Stimulated activated CD4-positive, alpha-beta T cell treated with anti-CD3 and anti-CD28 coated beads, Interleukin-4, amount 100 ng/mL, for 1 hour (primary cell): ENCODE measurements around the gene SLC6A18.

Source experiments
- DNase-seq: peaks from one replicate; pipeline ENCODE4 v3.0.0-alpha.2; 2020

The SLC6A18 gene

GRCh38 chr5:1203968-1204692 lies 21.1 kb upstream of the SLC6A18 start:
- DNase-seq = no peak

DNA sequence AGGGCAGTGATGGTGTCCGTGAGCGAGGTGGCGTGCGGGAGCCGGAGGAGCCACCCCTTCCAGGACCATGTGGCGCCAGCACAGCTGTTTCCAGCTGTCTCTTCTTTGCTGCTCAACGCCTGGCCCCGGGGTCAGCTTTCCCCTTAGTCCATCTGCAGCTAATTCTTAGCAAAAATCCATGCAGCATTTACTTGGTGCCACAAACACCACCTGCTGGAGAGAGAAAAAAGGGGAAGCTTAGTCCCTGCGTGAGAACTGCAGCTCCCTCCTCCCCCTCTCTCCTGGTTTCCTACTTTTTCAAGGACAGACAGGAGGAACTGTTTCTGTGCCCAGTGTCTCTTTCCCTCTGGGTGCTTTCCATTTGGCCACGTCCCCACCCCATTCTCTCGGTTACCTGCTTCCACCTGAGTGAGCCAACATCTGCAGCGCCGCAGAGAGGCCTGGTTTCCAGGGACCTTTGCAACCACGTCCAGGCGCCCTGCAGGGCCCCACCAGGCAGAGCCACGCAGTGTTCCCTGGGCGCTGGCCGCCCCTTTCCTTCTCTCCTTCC lies 20.4 kb upstream of the SLC6A18 start:
- no peak for DNase-seq

- no peak for DNase-seq
These were observed 19.7 kb upstream of the SLC6A18 start for GRCh38 chr5:1205255-1206180.

DNA sequence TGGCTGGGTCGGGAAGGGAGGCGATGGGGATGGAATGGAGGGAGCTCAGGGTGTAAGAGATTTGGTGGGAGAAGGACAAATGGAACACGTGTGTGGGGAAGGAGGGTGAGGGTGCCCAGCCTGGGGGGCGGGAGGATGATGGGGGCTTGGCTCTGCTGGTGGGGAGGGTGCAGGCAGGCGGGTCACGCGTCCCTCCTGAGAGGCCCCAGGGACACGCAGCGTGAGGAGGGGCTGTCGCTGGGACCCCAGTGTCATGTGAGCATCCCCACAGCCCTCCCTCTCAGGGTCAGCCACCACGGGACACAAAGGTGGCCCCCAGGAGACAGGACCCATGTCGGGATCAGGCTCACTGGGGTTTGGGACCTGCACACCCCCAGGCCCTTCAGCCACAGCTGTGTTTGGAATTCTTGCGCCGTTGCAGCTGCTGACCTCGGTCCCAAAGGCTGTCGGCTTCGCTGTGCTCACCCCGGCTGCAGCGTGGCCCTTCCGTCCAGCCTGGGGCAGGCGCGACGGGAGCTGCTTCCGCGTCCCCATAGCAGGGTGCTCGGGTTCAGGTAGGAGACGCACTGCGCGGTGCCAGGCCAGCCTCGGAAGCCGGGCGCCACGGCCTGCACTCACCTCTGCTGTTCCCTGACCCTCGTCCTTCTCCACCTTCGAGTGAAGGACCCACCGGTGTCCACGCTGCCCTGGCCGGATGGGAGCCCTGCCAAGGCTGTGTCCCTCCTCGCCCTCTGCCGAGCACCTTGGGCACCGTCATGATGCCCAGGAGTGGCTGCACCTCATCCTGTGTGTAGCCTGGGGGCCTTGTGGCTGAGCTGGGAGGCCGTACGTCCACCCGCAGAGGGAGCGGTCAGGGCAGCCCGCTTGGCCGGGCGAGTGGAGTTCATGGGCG lies 18.4 kb upstream of the SLC6A18 start:
- no peak for DNase-seq

DNA sequence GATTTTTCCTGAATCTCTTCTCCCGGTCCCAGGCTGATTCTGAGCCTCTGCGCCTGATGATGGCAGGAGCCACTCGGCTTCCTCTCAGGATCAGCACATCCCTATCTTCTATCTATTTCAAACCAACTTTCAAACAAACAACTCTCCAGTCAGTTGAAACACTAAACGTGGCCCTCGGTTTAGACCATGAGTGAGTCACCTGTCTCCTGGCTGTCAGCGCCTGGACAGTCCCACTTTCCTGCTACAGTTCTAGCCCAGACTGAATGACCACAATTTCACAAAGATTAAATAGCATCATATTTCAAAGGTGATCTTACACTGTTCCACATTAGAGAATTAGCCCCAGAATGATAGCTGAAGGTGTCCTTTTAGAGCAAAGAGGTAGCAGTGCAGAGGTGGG lies 17.6 kb upstream of the SLC6A18 start:
- no peak for DNase-seq

- DNase-seq = no peak
These were observed 16.9 kb upstream of the SLC6A18 start for GRCh38 chr5:1208221-1208742.

DNA sequence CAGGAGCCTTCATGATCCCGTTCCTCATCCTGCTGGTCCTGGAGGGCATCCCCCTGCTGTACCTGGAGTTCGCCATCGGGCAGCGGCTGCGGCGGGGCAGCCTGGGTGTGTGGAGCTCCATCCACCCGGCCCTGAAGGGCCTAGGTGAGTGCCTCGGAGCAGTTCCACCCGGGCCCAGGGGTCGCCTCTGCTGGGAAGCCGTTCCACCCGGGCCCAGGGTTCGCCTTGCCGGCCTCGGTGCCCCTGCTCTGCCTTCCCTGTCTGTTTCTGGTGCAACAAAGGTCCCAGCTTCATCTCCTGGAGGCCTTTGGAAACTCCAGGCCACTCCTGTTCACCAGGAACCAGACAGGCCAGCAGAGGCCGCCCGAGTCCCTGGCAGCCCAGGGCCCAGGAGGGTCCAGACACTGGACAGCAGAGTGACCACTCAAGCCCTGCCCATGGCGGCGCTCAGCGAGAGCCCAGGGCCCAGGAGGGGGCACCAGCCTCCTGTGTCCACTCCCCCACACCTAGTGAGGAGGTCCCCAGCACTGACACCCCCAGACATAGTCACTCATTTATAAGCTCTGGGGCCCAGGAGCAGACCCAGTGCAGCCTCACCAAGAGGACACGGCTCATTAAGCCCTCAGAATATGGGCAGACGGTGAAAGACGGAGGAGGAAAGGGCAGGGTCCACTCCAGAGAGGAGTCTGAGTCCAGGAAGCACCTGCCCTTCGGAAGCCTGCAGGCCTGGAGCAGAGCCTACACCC lies 16.3 kb upstream of the SLC6A18 start:
- DNase-seq = no peak

GRCh38 chr5:1209489-1209852 lies 15.7 kb upstream of the SLC6A18 start:
- no peak for DNase-seq

DNA sequence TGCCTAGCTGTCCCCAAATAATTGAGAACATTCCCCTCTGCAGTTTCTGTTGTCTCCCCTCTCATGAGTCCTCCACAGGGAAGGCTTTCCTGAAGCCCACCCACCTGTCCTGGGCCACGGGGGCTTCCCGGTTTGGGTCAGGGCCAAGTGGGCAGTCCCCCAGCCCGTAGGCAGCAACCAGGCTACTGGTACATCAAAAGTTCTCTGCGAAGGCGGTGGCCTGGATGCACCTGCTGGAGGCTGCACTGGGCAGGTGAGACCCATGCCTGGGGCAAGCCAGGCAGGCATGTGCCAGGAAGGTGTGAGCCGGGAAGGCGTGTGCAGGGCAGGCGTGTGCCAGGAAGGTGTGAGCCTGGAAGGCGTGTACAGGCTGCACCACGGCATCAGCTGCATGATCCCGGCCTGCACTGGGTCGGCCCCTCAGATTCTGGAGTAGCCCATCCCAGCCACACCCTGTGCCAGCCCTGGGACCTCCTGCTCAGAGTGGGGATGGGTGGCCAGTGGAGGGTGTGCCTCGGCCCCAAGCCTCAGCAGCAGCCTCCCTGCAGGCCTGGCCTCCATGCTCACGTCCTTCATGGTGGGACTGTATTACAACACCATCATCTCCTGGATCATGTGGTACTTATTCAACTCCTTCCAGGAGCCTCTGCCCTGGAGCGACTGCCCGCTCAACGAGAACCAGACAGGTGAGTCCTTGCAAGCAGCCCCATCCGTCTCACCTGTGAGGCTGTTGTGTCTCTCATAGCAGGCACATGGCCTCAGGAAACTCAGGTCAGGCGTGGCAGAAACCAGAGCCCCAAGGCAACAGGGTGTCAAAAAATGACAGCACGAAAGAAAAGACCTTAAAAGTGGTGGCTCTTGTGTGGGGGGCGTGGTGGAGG lies 15.0 kb upstream of the SLC6A18 start:
- DNase-seq = no peak

- DNase-seq = no peak
These were observed 14.3 kb upstream of the SLC6A18 start for GRCh38 chr5:1210832-1211251.

- no peak for DNase-seq
These were observed 13.5 kb upstream of the SLC6A18 start for GRCh38 chr5:1211701-1212100.

GRCh38 chr5:1212271-1212670 lies 12.9 kb upstream of the SLC6A18 start:
- no peak for DNase-seq

GRCh38 chr5:1212881-1213280 lies 12.3 kb upstream of the SLC6A18 start:
- no peak for DNase-seq

- no peak for DNase-seq
These were observed 11.5 kb upstream of the SLC6A18 start for GRCh38 chr5:1213508-1214162.

DNA sequence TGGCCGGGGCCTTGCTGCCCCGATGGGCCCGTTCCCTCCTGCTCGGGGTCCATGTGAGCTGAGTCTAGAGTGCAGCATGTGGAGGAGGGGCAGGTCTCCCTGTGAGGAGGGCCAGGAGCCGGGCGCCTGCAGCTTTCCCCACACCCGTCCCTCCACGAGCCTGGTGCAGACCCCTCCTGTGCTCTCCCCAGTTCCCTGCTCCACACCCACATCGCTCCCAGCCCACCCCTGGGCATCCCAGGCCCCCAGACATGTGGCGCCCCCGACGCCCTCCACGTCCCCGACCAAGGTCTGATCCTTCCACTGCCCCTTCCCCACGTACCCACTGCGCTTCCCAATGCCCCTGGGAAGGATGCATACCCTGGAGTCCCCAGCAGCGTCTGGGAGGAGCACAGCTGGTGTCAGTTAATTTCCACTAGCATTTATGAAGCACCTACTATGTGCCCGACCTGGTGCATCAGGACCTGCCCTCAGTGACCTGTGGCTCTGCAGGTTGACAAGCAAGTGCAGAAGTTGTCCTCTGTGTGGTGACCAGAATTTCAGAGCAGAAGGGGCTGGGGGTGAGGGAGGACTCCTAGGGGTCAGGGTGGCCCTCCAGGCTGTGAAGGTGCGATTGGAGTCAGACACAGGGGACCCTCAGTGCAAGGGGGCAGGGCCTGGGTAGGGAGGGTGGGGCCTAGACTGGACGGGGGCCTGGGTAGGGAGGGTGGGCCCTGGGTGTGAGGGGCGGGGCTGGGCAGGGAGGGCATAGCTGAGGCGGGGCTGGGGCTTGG lies 10.8 kb upstream of the SLC6A18 start:
- DNase-seq = no peak

DNA sequence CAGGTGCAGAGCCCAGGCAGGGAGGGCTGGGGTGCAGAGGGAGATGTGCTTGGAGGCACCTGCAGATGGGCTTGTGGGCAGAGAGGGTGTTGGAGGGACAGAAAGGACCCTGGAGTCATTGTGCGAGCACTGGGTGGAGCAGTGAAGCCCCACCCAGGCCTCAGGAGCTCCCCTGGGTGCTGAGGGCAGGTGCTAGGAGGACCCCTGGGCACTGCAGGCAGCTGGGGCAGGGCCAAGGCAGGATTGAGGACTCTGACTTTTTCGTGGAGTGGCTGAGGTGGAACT lies 10.3 kb upstream of the SLC6A18 start:
- no peak for DNase-seq

DNA sequence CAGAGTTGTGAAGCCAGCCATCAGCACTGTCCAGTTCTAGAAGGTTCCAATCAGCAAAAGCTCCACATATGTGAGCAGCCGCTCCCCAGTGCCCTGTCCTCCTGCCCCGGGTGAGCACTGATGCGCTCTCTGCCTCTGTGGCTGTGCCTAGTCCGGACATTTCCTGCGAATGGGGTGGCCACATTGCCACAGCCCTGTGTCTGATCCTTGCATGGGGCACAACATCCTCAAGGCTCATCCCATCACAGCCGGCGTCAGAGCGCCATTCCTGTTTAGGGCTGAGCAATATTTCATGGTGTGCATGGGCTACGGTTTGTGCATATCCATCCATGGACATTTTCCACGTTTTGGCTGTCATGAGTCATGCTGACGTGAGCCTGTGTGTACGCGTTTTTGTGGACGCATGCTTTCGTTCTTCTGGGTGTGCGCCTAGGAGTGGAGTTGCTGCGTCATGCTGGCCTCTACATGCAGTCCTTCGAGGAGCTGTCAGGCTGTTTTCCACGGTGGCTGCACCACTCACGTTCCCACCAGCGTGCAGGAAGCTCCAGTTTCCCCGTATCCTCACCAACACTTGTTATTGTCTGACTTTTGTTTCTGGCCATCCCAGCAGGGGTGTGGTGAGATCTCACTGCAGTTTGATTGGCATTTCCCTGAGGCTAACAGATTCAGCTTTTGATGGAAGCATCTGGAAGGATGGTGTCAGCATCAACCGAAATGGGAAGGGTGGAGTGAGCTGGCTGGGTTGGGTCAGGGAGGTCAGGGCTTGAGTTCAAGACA lies 9.7 kb upstream of the SLC6A18 start:
- DNase-seq = no peak

DNA sequence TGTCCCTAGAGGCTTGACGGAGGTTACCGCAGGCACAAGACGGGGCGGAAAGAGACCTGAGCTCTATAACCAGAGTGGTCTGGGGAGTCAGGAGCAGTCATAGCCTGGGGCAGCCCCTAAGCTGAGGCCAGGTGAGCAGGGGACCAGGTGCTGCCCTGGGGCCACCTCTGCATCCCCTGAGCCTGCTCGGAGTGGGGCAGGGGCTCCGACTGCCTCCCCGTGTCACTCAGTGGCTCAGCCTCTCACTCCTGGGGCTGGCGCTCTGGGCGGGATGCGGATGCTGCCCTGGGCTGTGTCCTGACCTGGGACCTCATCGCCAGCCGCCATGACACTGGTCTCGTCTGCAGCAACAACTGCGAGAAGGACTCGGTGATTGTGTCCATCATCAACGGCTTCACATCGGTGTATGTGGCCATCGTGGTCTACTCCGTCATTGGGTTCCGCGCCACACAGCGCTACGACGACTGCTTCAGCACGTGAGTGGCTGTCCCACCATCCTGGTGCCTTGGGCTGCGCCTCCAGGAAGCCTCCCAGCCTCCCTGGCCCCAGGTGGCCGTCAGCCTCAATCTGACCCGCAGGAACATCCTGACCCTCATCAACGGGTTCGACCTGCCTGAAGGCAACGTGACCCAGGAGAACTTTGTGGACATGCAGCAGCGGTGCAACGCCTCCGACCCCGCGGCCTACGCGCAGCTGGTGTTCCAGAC lies 8.8 kb upstream of the SLC6A18 start:
- DNase-seq = no peak
